Measurements from ENCODE around the gene KNG1. TPM values are rescaled to one million over a fixed set of nuclear protein-coding genes. Genes with fewer than 3 reads are reported as not detected.

Gene KNG1
- total RNA-seq, 4 donors from 2014 or later: not detected

DNA sequence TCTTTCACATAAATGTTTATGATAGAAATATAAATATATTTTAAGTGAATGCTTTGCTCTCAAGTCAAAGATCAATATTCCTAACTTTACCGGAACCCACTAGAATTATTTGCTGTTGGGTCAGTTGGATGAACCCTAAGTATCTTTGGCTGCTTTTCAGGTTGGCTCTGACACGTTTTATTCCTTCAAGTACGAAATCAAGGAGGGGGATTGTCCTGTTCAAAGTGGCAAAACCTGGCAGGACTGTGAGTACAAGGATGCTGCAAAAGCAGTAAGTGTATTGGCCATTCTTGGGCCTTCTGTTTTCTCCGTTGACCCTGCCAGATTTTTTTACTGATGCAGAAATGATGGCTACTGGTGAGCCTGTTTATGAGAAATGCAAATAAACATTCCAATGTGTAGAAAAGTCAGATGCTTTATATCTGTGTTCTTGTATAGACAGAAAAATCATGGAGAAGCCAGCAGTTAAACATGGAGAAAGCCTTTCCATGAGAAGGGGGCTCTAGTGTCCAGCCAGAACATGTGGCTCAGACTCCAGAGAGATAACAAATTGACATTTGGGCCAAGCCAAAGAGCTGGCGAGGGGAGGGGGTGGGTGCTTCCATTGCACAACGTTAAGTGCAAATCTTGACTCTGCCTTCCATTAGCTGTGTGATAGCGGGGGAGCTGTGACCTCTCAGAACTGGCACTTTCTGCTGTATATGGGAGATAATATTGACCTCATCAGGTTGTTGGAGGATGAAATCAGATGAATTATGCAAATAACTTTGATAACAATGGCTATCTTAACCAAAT, 3.0 kb downstream of the KNG1 start:
- TF ChIP-seq, protein P1, sequence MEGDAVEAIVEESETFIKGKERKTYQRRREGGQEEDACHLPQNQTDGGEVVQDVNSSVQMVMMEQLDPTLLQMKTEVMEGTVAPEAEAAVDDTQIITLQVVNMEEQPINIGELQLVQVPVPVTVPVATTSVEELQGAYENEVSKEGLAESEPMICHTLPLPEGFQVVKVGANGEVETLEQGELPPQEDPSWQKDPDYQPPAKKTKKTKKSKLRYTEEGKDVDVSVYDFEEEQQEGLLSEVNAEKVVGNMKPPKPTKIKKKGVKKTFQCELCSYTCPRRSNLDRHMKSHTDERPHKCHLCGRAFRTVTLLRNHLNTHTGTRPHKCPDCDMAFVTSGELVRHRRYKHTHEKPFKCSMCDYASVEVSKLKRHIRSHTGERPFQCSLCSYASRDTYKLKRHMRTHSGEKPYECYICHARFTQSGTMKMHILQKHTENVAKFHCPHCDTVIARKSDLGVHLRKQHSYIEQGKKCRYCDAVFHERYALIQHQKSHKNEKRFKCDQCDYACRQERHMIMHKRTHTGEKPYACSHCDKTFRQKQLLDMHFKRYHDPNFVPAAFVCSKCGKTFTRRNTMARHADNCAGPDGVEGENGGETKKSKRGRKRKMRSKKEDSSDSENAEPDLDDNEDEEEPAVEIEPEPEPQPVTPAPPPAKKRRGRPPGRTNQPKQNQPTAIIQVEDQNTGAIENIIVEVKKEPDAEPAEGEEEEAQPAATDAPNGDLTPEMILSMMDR (IDR thresholded peaks at IDR 0.05; ENCODE audit: low read depth): no peak

DNA sequence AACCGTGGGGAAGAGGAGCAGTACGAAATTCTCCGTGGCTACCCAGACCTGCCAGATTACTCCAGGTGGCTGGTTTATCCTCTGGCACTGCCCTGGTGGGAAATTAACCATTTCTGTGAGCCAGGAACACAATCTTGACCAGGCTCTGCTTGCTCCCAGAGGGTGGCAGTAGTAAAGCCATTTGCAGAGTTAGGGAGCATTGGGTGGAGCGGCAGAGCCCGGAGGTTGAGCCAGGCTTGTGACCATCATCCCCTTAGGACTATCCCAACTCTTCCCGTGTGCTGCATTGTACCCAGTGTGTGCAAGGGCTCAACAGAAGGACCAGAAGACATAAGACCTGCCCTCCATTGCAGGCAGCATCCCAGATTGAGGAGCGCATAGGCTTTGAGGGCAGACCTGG, 5.3 kb downstream of the KNG1 start:
- TF ChIP-seq, protein P1 (IDR thresholded peaks at IDR 0.05; ENCODE audit: low read depth): no peak

DNA sequence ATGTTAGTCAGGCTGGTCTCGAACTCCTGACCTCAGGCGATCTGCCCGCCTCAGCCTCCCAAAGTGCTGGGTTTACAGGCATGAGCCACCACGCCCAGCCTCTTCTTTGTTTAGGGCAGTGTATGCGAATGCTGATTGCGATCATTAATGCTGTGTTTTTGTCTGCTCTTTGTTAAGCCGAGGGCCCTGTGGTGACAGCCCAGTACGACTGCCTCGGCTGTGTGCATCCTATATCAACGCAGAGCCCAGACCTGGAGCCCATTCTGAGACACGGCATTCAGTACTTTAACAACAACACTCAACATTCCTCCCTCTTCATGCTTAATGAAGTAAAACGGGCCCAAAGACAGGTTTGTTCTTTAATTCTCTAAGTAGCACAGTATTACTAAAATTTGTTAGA, 7.8 kb downstream of the KNG1 start:
- TF ChIP-seq, protein P1 (IDR thresholded peaks at IDR 0.05; ENCODE audit: low read depth): no peak

DNA sequence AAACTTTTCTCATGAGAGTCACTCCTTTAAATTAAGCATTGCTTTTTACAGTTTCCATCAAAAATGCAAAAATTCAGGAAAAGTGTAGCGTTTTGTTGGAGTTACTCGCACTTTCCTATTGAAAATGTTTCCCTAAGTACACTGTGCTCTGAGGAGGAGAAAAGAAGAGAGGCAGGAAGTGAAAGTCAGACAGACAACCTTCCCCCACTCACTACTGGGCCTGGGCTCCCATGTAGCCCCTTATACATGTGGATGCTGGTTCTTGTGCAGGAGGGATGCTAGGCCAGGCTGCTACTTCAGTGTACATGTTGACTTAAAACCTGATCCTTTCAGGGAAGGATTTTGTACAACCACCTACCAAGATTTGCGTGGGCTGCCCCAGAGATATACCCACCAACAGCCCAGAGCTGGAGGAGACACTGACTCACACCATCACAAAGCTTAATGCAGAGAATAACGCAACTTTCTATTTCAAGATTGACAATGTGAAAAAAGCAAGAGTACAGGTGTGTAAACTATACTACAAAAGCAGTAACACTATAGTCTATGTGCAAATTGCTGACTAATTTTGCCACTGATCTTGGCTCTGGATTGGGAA, 15.1 kb downstream of the KNG1 start:
- TF ChIP-seq, protein P1 (IDR thresholded peaks at IDR 0.05; ENCODE audit: low read depth): no peak

DNA sequence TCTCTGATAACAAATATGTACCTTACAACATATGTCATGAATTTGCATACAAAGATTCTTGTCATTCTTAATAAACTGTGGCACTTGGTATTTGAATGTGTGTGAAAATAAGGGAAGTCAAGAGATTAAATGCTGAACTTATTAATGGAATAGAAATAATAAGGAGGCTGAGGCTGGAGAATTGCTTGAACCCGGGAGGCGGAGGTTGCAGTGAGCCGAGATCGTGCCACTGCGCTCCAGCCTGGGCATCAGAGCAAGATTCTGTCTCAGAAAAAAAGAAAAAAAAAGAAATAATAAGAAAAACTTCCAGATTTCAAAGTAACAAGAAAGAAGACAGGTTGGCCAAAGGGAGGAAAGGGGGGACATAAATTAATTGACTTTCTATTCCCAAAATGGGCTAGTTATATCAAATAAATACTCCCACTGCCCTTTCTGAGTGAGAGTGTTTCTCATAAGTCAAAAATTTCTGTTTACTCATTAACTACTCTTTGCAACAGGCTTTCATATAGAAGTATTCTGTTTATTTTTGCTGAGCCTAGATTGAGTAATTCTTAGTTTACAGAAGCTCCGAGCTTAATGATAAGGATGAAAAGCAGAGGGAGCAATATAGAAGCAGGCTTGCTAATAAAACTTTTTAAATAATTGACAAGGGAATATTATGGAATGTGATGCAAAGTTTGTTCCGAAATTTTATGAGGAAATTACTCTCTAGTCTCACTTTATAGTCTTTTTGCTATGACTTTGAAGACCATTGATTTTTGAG, 25.6 kb downstream of the KNG1 start:
- TF ChIP-seq, protein P1 (IDR thresholded peaks at IDR 0.05; ENCODE audit: low read depth): no peak

DNA sequence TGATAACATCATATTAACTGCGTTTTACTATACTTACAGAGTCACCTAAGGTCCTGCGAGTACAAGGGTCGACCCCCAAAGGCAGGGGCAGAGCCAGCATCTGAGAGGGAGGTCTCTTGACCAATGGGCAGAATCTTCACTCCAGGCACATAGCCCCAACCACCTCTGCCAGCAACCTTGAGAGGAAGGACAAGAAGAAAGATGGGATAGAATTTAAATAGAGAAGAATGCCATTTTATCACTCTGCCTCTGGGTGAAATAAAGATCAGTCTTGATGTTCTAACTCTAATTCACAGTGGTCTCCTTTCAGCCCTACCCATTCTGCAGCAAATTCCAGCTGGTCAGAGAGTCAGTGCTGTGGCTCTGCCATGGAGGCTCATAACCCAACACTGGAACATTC, 26.5 kb downstream of the KNG1 start:
- TF ChIP-seq, protein P1 (IDR thresholded peaks at IDR 0.05; ENCODE audit: low read depth): no peak

DNA sequence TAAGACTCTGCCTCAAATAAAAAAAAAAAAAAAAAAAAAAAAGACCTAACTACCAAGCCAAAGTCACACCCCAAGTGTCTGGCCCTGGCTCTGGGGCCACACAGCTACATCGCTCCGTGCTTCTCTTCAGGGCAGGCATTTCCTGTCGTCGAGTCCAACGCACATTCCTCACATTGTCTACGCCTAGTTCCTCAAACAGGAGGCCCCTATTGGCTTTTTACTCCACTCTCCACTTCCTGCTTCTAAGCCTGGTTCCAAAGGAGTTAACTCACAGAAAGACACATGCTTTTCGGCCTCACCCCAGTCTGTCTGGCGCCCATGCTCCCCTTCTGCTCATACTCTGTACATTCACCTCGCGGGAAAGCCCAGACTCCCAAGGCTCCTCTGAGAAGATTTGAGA, 28.8 kb downstream of the KNG1 start:
- TF ChIP-seq, protein P1 (IDR thresholded peaks at IDR 0.05; ENCODE audit: low read depth): no peak
